ENCODE data around the gene CRTAP.
"Not testable (repeated sequence)": the region's sequence is repeated elsewhere in the genome, so short reads cannot be mapped to it uniquely, and the experiment has no call there.

The CRTAP gene

DNA sequence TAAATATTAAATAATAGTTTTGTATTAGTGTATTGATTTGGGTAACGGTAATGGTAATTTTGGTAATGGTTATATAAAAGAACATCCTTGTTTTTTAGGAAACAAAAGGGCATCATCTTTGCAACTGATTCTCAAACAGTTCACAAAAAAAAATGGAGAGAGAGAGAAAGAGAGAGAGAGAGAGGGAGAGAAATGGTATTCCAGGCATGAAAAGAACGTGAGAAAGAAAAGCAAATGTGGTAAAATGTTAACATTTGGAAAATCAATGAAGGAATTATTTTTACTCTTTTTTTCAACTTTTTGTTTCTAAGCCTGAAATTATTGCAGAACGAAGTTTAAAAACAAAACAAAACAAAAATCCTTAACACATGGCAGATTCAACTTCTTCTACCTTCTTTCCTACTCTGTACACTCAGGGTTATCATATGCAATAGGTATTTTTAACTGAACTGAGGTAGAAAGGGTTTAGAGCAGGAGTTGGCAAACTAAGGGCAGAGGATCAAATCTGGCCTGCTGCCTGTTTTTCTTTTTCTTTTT is 14.6 kb upstream of the CRTAP start:
- DNase-seq (ENCODE audit: low read depth in 3 of 3, low spot score in 1 of 3), result no peak

DNA sequence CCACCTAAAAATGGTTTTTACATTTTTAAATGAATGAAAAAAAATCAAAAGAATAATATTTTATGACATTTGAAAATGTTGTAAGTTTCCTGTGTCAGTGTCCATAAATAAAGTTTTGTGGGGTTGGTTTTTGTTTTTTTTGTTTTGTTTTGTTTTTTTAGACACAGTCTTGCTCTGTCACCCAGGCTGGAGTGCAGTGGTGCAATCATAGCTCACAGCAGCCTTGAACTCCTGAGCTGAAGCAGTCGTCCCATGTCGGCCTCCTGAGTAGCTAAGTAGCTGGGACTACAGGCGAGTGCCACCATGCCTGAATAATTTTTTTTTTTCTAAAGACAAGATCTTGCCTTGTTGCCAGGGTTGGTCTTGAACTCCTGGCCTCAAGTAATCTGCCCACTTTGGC is 14.1 kb upstream of the CRTAP start:
- no peak for DNase-seq (ENCODE audit: low read depth in 3 of 3, low spot score in 1 of 3)

DNA sequence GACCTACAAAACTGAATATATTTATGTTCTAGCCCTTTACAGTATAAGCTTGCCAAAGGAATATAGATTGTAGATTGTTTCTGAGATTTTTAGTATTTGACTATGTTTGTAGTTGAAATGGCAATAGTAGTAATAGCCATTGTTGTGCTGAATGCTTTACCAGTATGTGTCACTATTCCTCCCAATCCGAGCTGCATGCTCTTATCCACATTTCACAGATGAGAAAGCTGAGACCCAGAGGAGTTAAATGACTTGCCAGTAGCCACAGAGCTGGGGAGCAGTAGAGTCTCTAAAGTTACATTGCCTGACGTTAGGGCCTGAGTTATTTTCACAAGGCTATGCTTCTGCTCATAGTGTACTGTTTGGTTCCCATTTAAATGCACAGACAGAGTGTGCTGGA is 13.6 kb upstream of the CRTAP start:
- DNase-seq (ENCODE audit: low read depth in 3 of 3, low spot score in 1 of 3), result no peak

DNA sequence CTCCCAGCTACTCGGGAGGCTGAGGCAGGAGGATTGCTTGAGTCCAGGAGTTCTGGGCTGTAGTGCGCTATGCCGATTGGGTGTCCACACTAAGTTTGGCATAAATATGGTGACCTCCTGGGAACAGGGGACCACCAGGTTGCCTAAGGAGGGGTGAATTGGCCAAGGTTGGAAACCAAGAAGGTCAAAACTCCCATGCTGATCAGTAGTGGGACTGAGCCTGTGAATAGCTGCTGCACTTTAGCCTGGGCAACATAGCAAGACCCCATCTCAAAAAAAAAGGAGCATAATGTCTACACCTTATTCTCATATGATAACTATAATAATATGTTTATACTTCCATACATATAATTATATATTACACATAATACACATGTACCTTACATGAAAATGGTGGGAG is 10.8 kb upstream of the CRTAP start:
- no peak for DNase-seq (ENCODE audit: low read depth in 3 of 3, low spot score in 1 of 3)

DNA sequence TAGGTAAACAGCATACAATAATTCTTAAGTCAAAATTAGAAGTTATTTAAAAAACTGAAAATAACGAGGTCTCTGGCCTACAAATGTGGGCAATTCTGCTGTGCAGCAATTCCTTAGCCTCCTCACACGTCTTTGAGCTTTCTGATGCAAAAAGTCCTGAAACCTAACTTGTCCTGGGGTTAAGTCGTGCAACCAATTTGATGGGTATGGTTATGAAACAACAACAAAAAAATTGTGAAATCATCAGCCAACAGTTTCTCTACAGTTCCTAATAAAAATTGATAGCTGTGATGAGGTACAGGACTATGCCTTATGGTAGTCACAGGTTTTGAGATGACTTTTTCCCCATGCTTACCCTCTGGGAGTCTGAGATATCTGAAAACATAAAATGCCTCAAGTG is 10.3 kb upstream of the CRTAP start:
- DNase-seq (ENCODE audit: low read depth in 3 of 3, low spot score in 1 of 3), result no peak

DNA sequence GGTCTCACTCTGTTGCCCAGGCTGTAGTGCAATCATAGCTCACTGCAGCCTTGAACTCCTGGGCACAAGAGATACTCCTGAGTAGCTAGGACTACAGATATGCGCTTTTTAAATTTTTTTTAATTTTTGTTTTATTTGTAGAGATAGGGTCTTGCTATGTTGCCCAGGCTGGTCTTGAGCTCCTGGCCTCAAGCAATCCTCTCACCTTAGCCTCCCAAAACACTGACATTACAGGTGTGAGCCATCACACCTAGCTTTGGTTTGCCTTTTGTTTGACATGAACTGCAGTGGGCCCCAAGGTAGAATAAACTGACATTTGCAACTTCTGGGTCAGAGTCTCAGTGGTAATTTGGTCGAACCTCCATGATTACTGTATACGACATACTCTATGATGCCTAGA is 9.0 kb upstream of the CRTAP start:
- no peak for DNase-seq (ENCODE audit: low read depth in 3 of 3, low spot score in 1 of 3)

DNA sequence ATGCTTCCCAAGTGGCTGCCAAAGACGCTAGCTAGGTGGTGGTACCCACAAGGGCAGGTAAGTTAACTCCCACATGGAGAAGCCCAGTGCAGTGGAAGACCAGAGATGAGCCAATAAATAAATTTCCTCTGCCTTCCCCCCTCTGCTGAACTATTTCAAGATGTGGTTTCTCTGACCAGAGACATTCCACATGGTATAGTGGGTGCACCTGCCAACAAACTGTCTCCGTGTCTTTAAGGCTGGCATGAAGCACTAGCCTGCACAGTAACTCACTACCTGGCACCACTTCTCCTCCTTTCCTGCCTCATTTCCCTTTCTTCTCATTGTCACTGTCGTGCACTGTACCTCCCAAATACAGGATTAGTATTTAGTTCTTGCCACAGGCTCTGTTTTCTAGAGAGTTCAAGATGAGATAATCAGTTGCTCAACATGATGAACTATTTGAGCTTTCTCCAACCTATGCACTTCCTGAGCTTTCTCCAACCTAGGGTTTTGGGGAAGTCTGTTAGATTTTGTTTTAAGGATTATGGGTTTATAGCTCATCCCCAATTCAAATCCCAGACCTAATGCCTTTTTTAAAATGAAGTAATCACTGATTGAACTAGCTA is 8.4 kb upstream of the CRTAP start:
- no peak for DNase-seq (ENCODE audit: low read depth in 3 of 3, low spot score in 1 of 3)

DNA sequence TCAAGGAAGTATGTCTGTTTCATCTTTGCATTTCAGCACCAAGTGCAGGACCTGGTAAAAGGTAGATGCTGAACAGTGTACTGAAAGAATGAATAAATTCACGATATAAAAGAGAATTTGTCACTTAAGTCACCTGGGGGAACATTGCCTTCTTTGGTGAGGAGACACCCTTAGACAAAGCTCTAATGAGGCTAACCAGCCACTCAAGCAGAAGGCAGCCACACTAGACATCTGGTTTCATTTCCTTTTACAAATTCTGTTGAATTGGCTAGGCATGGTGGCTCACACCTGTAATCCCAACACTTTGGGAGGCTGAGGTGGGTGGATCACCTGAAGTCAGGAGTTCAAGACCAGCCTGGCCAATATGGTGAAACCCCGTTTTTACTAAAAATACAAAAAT is 7.0 kb upstream of the CRTAP start:
- not testable (repeated sequence) for DNase-seq (ENCODE audit: low read depth in 3 of 3, low spot score in 1 of 3)

DNA sequence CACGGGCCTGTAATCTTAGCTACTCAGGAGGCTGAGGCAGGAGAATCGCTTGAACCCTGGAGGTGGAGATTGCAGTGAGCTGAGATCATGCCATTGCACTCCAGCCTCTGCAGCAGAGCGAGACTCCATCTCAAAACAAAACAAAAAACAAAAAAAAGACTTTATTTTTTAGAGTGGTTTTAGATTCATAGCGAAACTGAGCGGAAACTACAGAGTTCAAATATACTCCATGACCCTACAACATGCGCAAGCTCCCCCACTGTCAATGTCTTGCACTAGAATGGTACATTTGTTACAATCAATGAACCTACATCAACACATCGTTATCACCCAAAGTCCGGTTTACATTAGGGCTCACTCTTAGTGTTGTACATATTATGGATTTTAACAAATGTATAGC is 2.2 kb upstream of the CRTAP start:
- DNase-seq (ENCODE audit: low read depth in 3 of 3, low spot score in 1 of 3), result no peak

DNA sequence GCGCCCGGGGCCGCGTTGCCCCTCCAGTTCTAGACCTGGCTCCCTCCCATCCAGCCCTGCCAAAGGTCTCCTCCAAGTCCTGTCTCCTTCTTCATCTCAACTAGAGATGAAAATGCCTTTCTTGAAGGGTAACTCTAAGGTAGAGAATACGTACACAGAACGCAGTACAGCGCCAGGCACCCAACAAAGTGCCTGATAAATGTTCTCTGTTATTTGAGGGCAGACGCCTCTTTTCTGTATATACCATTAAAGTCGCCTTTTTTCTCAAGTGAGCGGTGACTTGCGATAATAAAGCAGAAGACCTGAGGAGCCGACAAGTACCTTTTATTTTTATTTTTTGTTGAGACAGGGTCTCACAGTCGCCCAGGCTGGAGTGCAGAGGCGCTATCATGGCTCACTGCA is 809 bp downstream of the CRTAP start:
- no peak for DNase-seq (ENCODE audit: low read depth in 3 of 3, low spot score in 1 of 3)

DNA sequence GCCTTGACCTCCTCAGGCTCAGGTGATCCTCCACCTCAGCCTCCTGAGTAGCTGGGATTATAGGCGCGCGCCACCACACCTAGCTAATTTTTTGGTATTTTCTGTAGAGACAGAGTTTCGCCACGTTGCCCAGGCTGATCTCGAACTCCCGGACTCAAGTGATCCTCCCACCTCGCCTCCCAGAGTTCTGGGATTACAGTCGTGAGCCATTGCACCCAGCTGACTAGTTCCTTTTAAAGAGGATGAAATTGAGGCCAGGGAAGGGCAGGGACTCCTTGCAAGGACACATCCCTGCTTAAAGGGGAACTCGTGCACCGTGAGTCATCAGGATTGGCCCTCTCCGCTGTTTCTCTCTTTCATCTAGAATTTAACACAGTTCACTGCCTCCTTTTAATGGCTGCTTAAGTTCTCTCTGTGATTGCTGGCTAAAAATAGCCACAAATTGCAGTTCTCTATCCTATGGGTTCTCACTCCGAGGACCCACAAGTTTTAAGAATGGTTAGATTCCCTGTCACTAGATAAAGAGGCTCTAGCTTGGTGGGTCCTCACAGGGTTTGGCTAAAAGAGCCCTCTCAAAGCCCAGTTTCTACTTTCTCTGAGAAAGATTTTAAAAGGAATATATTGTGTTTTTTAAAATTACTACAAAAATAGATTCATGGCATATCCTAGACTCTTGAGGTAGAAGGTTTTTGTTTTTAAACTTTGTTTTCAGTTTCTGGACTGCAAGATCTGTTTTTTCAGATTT is 1.4 kb downstream of the CRTAP start:
- no peak for DNase-seq (ENCODE audit: low read depth in 3 of 3, low spot score in 1 of 3)

DNA sequence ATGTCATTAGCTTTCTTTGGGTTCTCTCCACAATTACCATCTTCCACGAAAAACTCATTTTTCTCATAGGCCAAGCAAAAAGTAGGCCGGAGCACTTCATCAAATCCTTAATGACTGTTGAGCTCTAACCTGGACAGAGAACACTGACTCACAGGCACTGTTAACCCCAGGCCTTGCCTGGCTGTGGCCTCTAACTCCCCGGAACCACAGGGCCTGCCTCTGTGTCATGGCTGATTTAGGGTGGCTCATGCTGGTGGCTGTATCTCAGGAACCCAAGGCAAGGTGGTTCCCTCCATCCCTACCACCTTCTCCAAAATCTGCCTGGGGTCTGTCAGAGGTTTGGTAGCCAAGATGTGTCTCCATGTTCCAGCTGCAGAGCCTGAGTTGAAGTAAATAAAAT is 3.6 kb downstream of the CRTAP start:
- DNase-seq (ENCODE audit: low read depth in 3 of 3, low spot score in 1 of 3), result no peak

DNA sequence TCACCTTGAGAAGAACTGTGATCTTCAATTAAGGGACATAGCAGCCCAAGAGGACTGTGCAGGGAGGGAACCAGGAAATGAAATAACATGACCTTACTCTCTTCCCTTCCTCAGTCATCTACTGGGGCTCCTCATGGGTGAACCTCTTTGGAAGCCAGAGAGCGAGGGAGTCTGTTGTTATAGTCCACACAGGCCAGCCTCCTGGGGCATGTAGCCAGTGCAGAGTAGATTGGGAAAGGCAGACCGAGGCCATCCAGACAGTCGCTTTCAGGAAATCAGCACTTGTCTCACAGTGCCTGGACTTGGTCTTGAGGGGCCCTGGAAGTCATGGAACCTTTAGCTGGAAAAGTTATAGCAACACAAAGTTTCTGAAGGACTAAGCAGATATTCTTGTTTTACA is 6.1 kb downstream of the CRTAP start:
- DNase-seq (ENCODE audit: low read depth in 3 of 3, low spot score in 1 of 3), result no peak

DNA sequence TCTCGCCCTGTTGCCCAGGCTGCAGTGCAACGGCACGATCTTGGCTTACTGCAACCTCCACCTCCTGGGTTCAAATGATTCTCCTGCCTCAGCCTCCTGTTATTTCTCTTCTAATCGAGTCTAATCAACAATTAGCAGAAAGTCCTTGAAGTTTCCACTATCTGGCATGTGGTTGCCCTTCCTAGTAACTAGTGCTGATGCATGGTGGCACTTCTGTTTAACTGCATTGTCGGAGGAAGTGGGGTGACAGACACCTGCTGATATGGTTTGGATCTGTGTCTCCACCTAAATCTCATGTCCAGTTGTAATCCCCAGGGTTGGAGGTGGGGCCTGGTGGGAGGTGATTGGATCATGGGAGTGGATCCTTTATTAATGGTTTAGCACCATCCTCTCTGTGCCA is 9.2 kb downstream of the CRTAP start:
- no peak for DNase-seq (ENCODE audit: low read depth in 3 of 3, low spot score in 1 of 3)

DNA sequence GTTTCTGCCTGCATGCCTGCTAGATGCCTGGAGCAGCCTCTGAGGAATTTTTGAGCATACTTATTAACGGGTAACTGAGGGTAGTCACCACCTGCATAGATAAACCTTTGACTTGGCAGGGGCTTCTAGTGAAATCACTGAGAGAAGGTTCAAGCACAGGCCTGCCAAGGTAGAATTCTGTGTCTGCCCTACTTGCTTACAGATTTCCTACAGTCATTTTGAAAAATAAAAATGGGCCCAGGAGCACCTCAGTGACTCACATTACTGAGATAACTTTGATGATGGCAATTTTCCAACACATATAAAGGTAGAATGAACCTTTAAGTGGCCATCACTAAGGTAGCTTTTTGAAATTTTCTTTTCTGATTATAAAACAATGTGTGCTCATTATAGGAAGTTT is 10.8 kb downstream of the CRTAP start:
- DNase-seq (ENCODE audit: low read depth in 3 of 3, low spot score in 1 of 3), result no peak

DNA sequence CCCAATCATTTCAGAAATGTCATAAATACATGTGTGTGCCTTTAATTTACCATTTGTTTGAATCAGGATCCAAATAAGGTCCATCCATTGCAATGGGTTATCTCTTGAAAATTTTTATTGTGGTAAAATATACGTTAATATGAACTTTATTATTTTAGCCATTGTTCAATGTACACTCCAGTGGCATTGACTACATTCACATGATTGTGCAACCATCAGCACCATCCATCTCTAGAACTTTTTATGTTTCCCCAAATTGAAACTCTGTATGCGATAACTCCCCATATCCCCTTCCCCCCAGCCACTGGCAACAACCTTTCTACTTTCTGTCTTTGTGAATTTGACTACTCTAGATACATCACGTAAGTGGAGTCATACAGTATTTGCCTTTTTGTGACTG is 12.0 kb downstream of the CRTAP start:
- DNase-seq (ENCODE audit: low read depth in 3 of 3, low spot score in 1 of 3), result no peak

DNA sequence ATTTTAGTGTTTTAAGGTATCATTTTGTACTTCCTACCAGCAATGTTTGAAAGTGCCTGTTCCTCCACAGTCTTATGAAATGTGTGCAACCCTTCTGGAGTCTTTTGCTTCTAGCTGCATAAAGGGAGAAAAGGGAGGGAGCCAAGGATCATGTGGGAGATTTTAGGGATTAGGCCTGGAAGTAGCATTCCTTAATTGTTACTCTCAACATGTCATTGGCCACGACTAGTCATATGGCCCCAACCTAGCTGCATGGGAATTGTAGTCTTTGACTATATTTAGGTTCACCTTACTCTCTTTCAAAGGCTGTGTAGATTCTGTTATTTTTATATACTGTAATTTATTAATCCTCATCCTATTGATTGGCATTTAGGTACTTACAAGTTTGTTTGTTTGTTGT is 14.9 kb downstream of the CRTAP start:
- no peak for DNase-seq (ENCODE audit: low read depth in 3 of 3, low spot score in 1 of 3)

DNA sequence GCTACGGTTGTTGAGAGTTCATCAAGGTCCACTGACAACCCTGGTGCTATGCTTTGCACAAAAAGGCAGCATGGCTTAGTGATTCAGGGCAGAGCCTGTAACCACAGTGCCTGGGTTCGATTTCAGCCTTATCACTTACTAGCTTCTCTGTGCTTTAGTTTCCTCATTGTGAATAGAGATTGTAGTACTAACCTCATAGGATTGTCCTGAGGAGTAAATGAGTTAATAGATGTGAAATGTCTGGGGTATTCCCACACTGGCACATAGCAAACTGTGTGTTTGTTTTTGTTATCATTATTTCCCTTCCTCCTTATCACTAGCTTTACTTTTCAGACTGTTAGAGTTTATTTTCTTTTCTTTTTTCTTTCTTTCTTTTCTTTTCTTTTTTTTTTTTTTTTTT is 16.3 kb downstream of the CRTAP start:
- no peak for DNase-seq (ENCODE audit: low read depth in 3 of 3, low spot score in 1 of 3)

DNA sequence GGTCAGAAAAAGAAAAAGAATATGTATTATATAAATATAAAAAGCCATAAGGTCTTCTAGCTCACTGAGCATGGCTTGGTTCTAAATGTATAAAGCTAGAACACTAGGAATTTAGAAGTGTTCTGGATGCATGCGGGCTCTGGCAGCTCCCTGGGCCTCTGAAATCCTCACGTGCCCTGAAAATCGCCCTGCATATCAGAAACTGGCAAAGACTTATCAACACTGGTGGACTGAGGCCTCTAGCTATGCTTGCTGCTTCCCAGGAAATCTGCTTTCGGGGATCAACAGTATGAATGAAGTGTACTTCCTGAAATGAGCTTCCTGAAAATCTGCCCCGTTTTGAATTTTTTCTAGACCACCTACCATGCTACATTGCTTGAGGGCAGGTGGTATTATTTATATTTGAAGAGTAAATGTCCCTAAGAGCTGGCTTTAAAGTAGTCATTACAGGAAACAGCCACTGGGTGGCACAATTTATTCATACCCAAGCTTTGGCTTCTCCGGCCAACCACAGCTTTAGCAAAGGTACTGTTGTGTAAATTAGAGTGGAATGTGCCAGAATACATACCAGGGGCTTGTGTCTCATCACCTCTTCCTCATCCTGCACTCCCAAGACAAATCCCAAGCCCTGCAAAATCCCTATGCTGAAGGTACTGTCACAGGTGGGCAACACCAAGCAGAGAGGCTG is 17.7 kb downstream of the CRTAP start:
- DNase-seq (ENCODE audit: low read depth in 3 of 3, low spot score in 1 of 3), result no peak

DNA sequence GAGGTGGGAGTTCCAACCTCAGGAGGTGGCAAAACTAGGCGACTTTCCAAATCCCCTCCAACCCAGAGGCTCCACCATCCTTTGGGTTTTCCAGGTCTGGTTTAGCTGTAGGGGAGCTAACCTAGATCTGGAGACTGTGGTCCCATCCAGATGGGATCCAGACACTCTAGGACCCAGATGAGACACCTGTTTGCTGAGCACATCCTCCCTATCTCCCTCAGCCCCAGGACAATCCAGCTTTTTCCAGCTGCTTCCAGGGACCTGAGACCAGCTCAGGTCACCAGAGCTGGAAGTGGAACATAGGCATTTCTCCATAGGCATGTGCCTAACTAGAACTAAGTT is 18.2 kb downstream of the CRTAP start:
- DNase-seq (ENCODE audit: low read depth in 3 of 3, low spot score in 1 of 3), result no peak

DNA sequence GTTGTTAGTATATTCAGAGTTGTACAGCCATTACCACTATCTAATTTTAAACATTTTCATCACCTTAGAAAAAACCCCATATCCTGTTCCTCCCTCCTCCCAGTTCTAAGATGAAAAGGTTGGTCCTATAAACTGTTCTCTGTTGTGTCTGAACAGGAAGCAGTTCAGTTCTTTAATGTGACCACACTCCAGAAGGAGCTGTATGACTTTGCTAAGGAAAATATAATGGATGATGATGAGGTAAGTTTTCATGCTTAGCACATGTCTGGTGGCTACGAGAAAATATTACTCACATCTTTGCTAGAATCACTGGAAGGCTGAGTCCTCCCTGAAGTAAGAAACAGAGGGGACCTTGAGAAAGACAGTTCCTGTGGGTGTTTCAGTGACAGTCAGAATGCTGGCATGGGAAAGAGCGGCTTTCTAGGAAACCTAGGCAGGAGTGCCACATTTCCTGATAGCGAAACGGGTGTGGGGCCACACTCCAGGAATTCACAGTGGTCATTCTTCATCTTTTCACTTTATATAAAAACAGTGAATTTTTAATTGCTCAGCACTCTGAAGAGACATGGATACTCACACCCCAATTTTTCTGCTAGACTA is 20.3 kb downstream of the CRTAP start:
- DNase-seq (ENCODE audit: low read depth in 3 of 3, low spot score in 1 of 3), result no peak

DNA sequence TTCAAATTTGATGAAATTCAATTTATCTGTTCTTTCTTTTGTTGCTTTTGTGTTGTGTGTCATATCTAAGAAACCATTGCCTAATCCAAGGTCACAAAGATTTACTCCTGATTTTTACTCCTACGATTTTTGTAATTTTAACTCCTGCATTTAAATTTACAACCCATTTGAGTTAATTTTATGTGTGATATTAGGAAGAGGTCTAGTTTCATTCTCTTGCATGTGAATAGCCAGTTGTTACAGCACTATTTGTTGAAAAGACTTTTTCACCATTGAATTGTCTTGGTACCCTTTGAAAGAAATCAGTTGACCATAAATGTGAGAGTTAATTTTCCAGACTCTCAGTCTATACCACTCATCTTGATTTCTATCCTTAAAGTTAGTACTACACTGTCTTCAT is 23.9 kb downstream of the CRTAP start:
- DNase-seq (ENCODE audit: low read depth in 3 of 3, low spot score in 1 of 3), result no peak

Data from stimulated activated CD4-positive, alpha-beta T cell treated with anti-CD3 and anti-CD28 coated beads, TNF-alpha, amount 100 ng/mL, for 1 hour (primary cell).